HG02884 (cell line): Measurements from ENCODE around the gene FAM25C.
"Not testable (repeated sequence)": the region's sequence is repeated elsewhere in the genome, so short reads cannot be mapped to it uniquely, and the experiment has no call there.

ENCODE experiments used
- ATAC-seq: cut with Tn5 transposase; IDR thresholded peaks from one replicate; pipeline ENCODE4 v1.9.1; 2021; ENCODE audit warnings: mild to moderate bottlenecking, moderate library complexity; ENCODE audit not compliant: unreplicated experiment

The FAM25C gene

GRCh38 chr10:47959677-47960076 is 39.9 kb downstream of the FAM25C start:
- ATAC-seq: not testable (repeated sequence)

- ATAC-seq: not testable (repeated sequence)
These were observed 42.4 kb downstream of the FAM25C start for GRCh38 chr10:47957158-47957557.

GRCh38 chr10:47947424-47947823 is 52.2 kb downstream of the FAM25C start:
- ATAC-seq: not testable (repeated sequence)
